DLD1 (cell line): ENCODE data around the gene SLITRK1.

Experiments
- in situ Hi-C: cut with HindIII; loops from 2 replicates; pipeline ENCODE4 v1.10.0; 2017; ENCODE audit warnings: low sequenced_read_pairs

The SLITRK1 gene

GRCh38 chr13:83876546-83876945 is 5.7 kb downstream of the SLITRK1 start:
- in situ Hi-C loops: no loop called here

GRCh38 chr13:83867708-83868107 is 14.6 kb downstream of the SLITRK1 start:
- in situ Hi-C loops: no loop called here

- in situ Hi-C loops: no loop called here
These were observed 16.8 kb downstream of the SLITRK1 start for GRCh38 chr13:83865161-83866137.

- in situ Hi-C loops: no loop called here
These were observed 28.5 kb downstream of the SLITRK1 start for GRCh38 chr13:83853771-83854170.

- in situ Hi-C loops: no loop called here
These were observed 37.2 kb downstream of the SLITRK1 start for GRCh38 chr13:83845106-83845505.

- in situ Hi-C loops: no loop called here
These were observed 43.1 kb downstream of the SLITRK1 start for GRCh38 chr13:83839146-83839545.

GRCh38 chr13:83831796-83832195 is 50.5 kb downstream of the SLITRK1 start:
- in situ Hi-C loops: no loop called here

GRCh38 chr13:83829810-83830209 is 52.5 kb downstream of the SLITRK1 start:
- in situ Hi-C loops: no loop called here

GRCh38 chr13:83827338-83827737 is 54.9 kb downstream of the SLITRK1 start:
- in situ Hi-C loops: no loop called here
